ENCODE measurements around the gene GATD1. TPM values are rescaled to one million over a fixed set of nuclear protein-coding genes. Genes with fewer than 3 reads are reported as not detected.

GATD1 gene
- polyA plus RNA-seq, 1 donor from 2014 or later, result 146 TPM

DNA sequence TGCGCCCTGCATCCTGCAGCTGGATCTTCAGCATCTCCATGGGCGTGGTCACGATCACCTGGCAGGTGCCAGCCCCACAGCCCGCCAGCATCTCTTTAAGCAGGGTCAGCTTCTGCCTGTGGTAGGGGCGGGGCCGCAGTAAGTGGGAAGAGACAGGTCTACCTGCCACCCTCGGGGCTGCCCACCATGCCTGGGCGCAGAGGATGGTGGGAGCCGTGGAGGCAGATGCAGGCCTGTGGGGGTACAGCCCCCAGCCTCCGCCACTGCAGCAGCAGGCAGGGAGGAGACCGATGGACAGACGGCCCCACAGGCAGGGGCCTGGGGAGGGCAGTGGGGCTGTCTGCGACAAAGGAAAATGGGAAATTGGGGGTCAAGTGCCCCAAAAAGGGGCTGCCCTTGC is 15.6 kb upstream of the GATD1 start:
- H3K79me2 ChIP-seq (replicated peaks; ENCODE audit: insufficient read depth, low read length), result peaks cover 19% of the 10 kb centered on the region
- H3K36me3 ChIP-seq (ENCODE audit: insufficient read depth, low read length), result no peaks in the 10 kb centered on the region
- no peaks in the 10 kb centered on the region for H3F3A ChIP-seq (ENCODE audit: insufficient read depth, low read length, poor library complexity, severe bottlenecking)
- H3K27ac ChIP-seq (ENCODE audit: low read length), result no peak overlapping the region
- no peaks in the 10 kb centered on the region for H3K9me2 ChIP-seq (ENCODE audit: insufficient read depth, low read length)
- H3K9ac ChIP-seq (ENCODE audit: low read length), result no peak overlapping the region
- H2AFZ ChIP-seq (ENCODE audit: low read depth, low read length), result no peak overlapping the region
- H4K20me1 ChIP-seq (ENCODE audit: insufficient read depth), result no peaks in the 10 kb centered on the region
- no peaks in the 10 kb centered on the region for H3K9me3 ChIP-seq (ENCODE audit: low read length)
- H3K27me3 ChIP-seq (ENCODE audit: insufficient read depth, low read depth, low read length), result no peaks in the 10 kb centered on the region
- H3K4me3 ChIP-seq (ENCODE audit: low read length), result no peak overlapping the region
- no peak overlapping the region for H3K4me2 ChIP-seq (ENCODE audit: low read length)
- TF ChIP-seq MXI1 (conservative IDR thresholded peaks at IDR 0.05; ENCODE audit: poor library complexity, severe bottlenecking), result no peak
- no peak for TF ChIP-seq EZH2 (IDR thresholded peaks at IDR 0.05; ENCODE audit: borderline replicate concordance, insufficient read depth, low read length, poor library complexity, severe bottlenecking)
- TF ChIP-seq REST (IDR thresholded peaks at IDR 0.05; ENCODE audit: borderline replicate concordance), result no peak
- no peak for TF ChIP-seq RAD21 (conservative IDR thresholded peaks at IDR 0.05)
- no peak for TF ChIP-seq POLR2AphosphoS5 (IDR thresholded peaks at IDR 0.05)
- TF ChIP-seq EP300 (conservative IDR thresholded peaks at IDR 0.05; ENCODE audit: poor library complexity, severe bottlenecking), result no peak
- TF ChIP-seq CTCF (IDR thresholded peaks at IDR 0.05; ENCODE audit: poor library complexity, severe bottlenecking), result no peak
- TF ChIP-seq SMC3 (conservative IDR thresholded peaks at IDR 0.05; ENCODE audit: poor library complexity), result no peak
- no peak for TF ChIP-seq TAF1 (IDR thresholded peaks at IDR 0.05; ENCODE audit: low read depth)

DNA sequence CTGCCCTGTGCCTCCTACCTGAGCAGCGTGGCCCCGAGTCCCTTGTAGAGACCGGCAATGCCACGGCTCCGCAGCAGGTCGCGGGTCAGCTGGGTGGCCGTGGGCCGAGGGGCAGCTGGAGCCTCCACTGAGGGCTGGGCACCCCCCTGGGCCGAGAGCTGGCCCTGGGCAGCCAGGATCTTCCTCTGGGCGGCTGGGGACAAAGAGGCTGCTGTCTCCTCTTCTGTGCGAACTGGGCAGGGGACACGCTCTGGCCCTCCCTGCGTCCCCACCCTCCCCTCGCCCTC is 15.2 kb upstream of the GATD1 start:
- Histone ChIP-seq H3K36me3 (ENCODE audit: insufficient read depth, low read length) (no peaks in the 10 kb centered on the region), H4K20me1 (ENCODE audit: insufficient read depth) (no peaks in the 10 kb centered on the region), H3K79me2 (replicated peaks; ENCODE audit: insufficient read depth, low read length) (peaks cover 19% of the 10 kb centered on the region), H3K27ac (ENCODE audit: low read length) (no peak overlapping the region), H3K4me2 (ENCODE audit: low read length) (no peak overlapping the region), H3K9me2 (ENCODE audit: insufficient read depth, low read length) (no peaks in the 10 kb centered on the region), H3K4me3 (ENCODE audit: low read length) (no peak overlapping the region), H3F3A (ENCODE audit: insufficient read depth, low read length, poor library complexity, severe bottlenecking) (no peaks in the 10 kb centered on the region), H3K27me3 (ENCODE audit: insufficient read depth, low read depth, low read length) (no peaks in the 10 kb centered on the region), H3K9me3 (ENCODE audit: low read length) (no peaks in the 10 kb centered on the region), H2AFZ (ENCODE audit: low read depth, low read length) (no peak overlapping the region), H3K9ac (ENCODE audit: low read length) (no peak overlapping the region)
- TF ChIP-seq MXI1 (conservative IDR thresholded peaks at IDR 0.05; ENCODE audit: poor library complexity, severe bottlenecking) (no peak), SMC3 (conservative IDR thresholded peaks at IDR 0.05; ENCODE audit: poor library complexity) (no peak), RAD21 (conservative IDR thresholded peaks at IDR 0.05) (no peak), POLR2AphosphoS5 (IDR thresholded peaks at IDR 0.05) (no peak), EZH2 (IDR thresholded peaks at IDR 0.05; ENCODE audit: borderline replicate concordance, insufficient read depth, low read length, poor library complexity, severe bottlenecking) (no peak), REST (IDR thresholded peaks at IDR 0.05; ENCODE audit: borderline replicate concordance) (no peak), EP300 (conservative IDR thresholded peaks at IDR 0.05; ENCODE audit: poor library complexity, severe bottlenecking) (no peak), TAF1 (IDR thresholded peaks at IDR 0.05; ENCODE audit: low read depth) (no peak), CTCF (IDR thresholded peaks at IDR 0.05; ENCODE audit: poor library complexity, severe bottlenecking) (no peak)

All from neural cell (in vitro differentiated cells).